OCI-LY7 (cell line): ENCODE measurements around the gene KRT36. TPM values are rescaled to one million over a fixed set of nuclear protein-coding genes. Genes with fewer than 3 reads are reported as not detected.

Source experiments
- BruUV-seq: library from RNA; stranded (reverse); fragments of 400-500 nt; replicated peaks from 2 replicates; lab custom pipeline; 2021; lab: Mats Ljungman, UMichigan
- CTCF ChIA-PET: fragments of 300-600 bp; sonication (Branson Sonifier 250); formaldehyde crosslinking; loops from one replicate; lab custom pipeline; 2022; ENCODE audit warnings: antibody characterized with exemption; ENCODE audit not compliant: unreplicated experiment; lab: Charles Lee
- POLR2A ChIA-PET: fragments of 300-600 bp; sonication (Branson Sonifier 250); formaldehyde crosslinking; loops from one replicate; lab custom pipeline; 2022; ENCODE audit warnings: antibody characterized with exemption; lab: Charles Lee
- DNase-seq: peaks from one replicate; pipeline ENCODE4 v3.0.0-alpha.2; 2015; ENCODE audit warnings: low spot score
- H2AFZ ChIP-seq: fragments of 200-600 bp; sonication (generic), shearing (Covaris generic); 2 replicates; pipeline ENCODE4 v1.6.1; 2014; ENCODE audit warnings: mild to moderate bottlenecking, antibody characterized with exemption, low read length, moderate library complexity
- H3K27ac ChIP-seq: fragments of 200-600 bp; sonication (generic); 2 replicates; pipeline ENCODE4 v1.5.1; 2014; ENCODE audit warnings: mixed run types, low read depth, mild to moderate bottlenecking, moderate library complexity, low read length, inconsistent platforms; ENCODE audit not compliant: poor library complexity, severe bottlenecking
- H3K36me3 ChIP-seq: fragments of 200-600 bp; sonication (generic); 2 replicates; pipeline ENCODE4 v1.6.1; 2014; ENCODE audit warnings: mild to moderate bottlenecking, antibody characterized with exemption, low read length, moderate library complexity, mixed read lengths; ENCODE audit not compliant: insufficient read depth
- H3K4me1 ChIP-seq: fragments of 200-600 bp; sonication (generic); 2 replicates; pipeline ENCODE4 v1.5.1; 2014; ENCODE audit warnings: mild to moderate bottlenecking, low read length; ENCODE audit not compliant: insufficient read depth, poor library complexity, severe bottlenecking
- H3K4me2 ChIP-seq: fragments of 200-600 bp; sonication (generic); 2 replicates; pipeline ENCODE4 v1.6.1; 2014; ENCODE audit warnings: mild to moderate bottlenecking, low read length
- H3K4me3 ChIP-seq: fragments of 200-600 bp; sonication (generic); 2 replicates; pipeline ENCODE4 v1.5.1; 2014; ENCODE audit warnings: mild to moderate bottlenecking, low read depth, low read length; ENCODE audit not compliant: poor library complexity, severe bottlenecking
- H3K79me2 ChIP-seq: fragments of 200-600 bp; sonication (generic); 2 replicates; pipeline ENCODE4 v1.6.1; 2016; ENCODE audit warnings: low read depth, mild to moderate bottlenecking, low read length, moderate library complexity, mixed read lengths; ENCODE audit not compliant: insufficient read depth
- H3K9me2 ChIP-seq: fragments of 200-600 bp; sonication (generic); 2 replicates; pipeline ENCODE4 v1.6.1; 2016; ENCODE audit warnings: mild to moderate bottlenecking, low read length, mixed read lengths; ENCODE audit not compliant: insufficient read depth
- H3K9me3 ChIP-seq: fragments of 200-600 bp; sonication (generic); 2 replicates; pipeline ENCODE4 v1.6.1; 2014; ENCODE audit warnings: mild to moderate bottlenecking, mixed run types, low read length, mixed read lengths
- H4K20me1 ChIP-seq: fragments of 200-600 bp; sonication (generic); 2 replicates; pipeline ENCODE4 v1.6.1; 2014; ENCODE audit warnings: mild to moderate bottlenecking, antibody characterized with exemption, low read length, moderate library complexity, mixed read lengths; ENCODE audit not compliant: insufficient read depth
- EZH2phosphoT487 ChIP-seq: fragments of 200-600 bp; sonication (generic); IDR thresholded peaks from 2 replicates; pipeline ENCODE4 v1.6.1; 2018; ENCODE audit warnings: low read depth, borderline replicate concordance, mild to moderate bottlenecking, mixed run types, antibody characterized with exemption, low read length, moderate library complexity, mixed read lengths
- intact Hi-C: fragments of 100-400 bp; cut with micrococcal nuclease; formaldehyde crosslinking; loops from one replicate; pipeline ENCODE4 v1.10.0; 2022; ENCODE audit not compliant: unreplicated experiment
- total RNA-seq, 2 experiments: library from RNA; depleted of rRNA in 1 of 2; stranded (reverse); fragments of >200 nt in 1 of 2; shearing (Covaris generic) in 1 of 2; gene quantifications; 2 replicates each; pipeline ENCODE4 v1.2.3, GENCODE V29; 2014 to 2022
- TF ChIP-seq, protein P1 (sequence below): fragments of 200-600 bp; sonication (generic); conservative IDR thresholded peaks from 2 replicates; pipeline ENCODE4 v1.5.1; 2014; ENCODE audit warnings: mild to moderate bottlenecking, antibody characterized with exemption, low read length, moderate library complexity, mixed read lengths

KRT36 gene
- total RNA-seq, 2 experiments from 2014 or later = not detected

DNA sequence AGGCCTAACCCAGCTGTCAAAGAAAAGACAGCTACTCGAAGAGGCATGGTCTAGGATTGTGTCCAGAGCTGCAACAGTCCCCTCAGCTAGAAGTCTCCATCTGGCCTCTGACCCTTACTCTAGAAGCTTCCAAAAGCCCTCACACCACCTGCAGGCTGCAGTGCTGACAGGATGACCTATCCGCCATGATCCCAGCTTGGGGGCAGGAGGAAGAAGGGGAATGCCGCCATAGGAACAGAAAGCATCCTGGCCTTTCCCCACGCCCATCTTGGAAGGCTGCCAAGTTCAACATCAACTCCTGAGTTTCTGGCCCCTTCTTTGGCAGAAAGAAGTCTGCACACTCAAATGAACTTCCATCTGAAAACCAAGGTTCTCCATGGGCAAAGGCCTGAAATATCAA lies 3.1 kb upstream of the KRT36 start:
- ChIA-PET CTCF (no interaction called here), POLR2A (no interaction called here)
- H3K9me2 ChIP-seq = no peaks in the 10 kb centered on the region
- no peak overlapping the region for H2AFZ ChIP-seq
- no peak overlapping the region for H3K27ac ChIP-seq
- no peaks in the 10 kb centered on the region for H3K79me2 ChIP-seq
- H3K36me3 ChIP-seq = no peaks in the 10 kb centered on the region
- no peak overlapping the region for H3K4me3 ChIP-seq
- H3K4me2 ChIP-seq = no peak overlapping the region
- no peaks in the 10 kb centered on the region for H3K4me1 ChIP-seq
- no peaks in the 10 kb centered on the region for H4K20me1 ChIP-seq
- H3K9me3 ChIP-seq = no peaks in the 10 kb centered on the region
- no TSS peak for BruUV-seq
- no peak for DNase-seq
- TF ChIP-seq, protein P1, sequence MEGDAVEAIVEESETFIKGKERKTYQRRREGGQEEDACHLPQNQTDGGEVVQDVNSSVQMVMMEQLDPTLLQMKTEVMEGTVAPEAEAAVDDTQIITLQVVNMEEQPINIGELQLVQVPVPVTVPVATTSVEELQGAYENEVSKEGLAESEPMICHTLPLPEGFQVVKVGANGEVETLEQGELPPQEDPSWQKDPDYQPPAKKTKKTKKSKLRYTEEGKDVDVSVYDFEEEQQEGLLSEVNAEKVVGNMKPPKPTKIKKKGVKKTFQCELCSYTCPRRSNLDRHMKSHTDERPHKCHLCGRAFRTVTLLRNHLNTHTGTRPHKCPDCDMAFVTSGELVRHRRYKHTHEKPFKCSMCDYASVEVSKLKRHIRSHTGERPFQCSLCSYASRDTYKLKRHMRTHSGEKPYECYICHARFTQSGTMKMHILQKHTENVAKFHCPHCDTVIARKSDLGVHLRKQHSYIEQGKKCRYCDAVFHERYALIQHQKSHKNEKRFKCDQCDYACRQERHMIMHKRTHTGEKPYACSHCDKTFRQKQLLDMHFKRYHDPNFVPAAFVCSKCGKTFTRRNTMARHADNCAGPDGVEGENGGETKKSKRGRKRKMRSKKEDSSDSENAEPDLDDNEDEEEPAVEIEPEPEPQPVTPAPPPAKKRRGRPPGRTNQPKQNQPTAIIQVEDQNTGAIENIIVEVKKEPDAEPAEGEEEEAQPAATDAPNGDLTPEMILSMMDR = no peak
- TF ChIP-seq EZH2phosphoT487 = no peak
- intact Hi-C loops = no loop called here

DNA sequence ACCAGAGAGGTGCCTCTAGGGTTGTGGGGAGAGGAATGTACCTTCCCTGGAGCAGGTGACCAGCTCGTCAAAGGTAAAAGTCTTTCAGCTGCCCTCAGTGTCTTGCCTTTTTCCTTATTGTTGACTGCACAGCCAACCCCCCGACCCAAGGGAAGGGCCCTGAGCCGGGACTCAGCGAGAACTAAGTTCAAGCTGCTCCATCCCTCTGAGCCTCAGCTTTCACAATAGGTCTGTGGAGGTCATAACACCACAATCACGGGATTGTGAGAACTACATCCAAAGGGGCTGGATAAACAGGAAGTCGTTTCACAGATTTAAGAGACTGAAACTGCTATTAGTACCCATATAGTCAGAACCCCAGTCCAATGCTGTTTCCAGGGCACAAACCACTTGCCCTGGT lies 2.6 kb upstream of the KRT36 start:
- Histone ChIP-seq H3K4me3 (no peak overlapping the region), H3K27ac (no peak overlapping the region), H3K36me3 (no peaks in the 10 kb centered on the region), H3K4me2 (no peak overlapping the region), H3K4me1 (no peaks in the 10 kb centered on the region), H3K9me3 (no peaks in the 10 kb centered on the region), H3K9me2 (no peaks in the 10 kb centered on the region), H4K20me1 (no peaks in the 10 kb centered on the region), H2AFZ (no peak overlapping the region), H3K79me2 (no peaks in the 10 kb centered on the region)
- intact Hi-C loops = no loop called here
- TF ChIP-seq, protein P1 = no peak
- TF ChIP-seq EZH2phosphoT487 = no peak
- no TSS peak for BruUV-seq
- DNase-seq = no peak
- ChIA-PET POLR2A (no interaction called here), CTCF (no interaction called here)

DNA sequence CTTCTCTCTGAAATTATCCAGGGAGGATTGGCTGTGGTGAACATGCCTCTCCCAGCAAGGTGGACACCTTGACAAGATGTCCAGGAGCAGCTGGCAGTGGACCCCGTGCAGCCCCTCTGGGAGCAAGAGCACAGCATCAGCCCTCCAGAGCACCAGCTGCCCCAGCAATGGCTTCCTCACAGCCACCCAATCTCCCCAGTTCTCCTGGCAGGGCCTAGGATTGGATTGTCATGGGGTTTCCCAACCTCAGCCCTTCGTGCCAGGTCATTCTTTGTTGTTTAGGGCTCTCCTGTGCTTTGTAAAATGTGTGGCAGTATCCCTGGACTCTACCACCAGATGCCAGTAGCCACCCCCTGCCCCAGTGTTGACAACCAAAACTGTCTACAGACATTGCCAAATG lies 1.8 kb upstream of the KRT36 start:
- no TSS peak for BruUV-seq
- H3K79me2 ChIP-seq = no peaks in the 10 kb centered on the region
- H3K27ac ChIP-seq = no peak overlapping the region
- no peaks in the 10 kb centered on the region for H3K36me3 ChIP-seq
- no peaks in the 10 kb centered on the region for H4K20me1 ChIP-seq
- no peak for DNase-seq
- H3K9me2 ChIP-seq = no peaks in the 10 kb centered on the region
- H3K4me1 ChIP-seq = no peaks in the 10 kb centered on the region
- H3K4me3 ChIP-seq = no peak overlapping the region
- no peaks in the 10 kb centered on the region for H3K9me3 ChIP-seq
- intact Hi-C loops = no loop called here
- POLR2A ChIA-PET = no interaction called here
- CTCF ChIA-PET = no interaction called here
- no peak overlapping the region for H2AFZ ChIP-seq
- TF ChIP-seq EZH2phosphoT487 = no peak
- TF ChIP-seq, protein P1 = no peak
- H3K4me2 ChIP-seq = no peak overlapping the region
